H1 (cell line): ENCODE results near the gene PTP4A1.

Experiments used
- BRCA1 ChIP-seq: IDR thresholded peaks from 2 replicates; pipeline ENCODE4 v1.6.1; 2012; ENCODE audit warnings: low read depth, low read length, improper control_type of control experiment
- EGR1 ChIP-seq: IDR thresholded peaks from 2 replicates; pipeline ENCODE4 v1.6.1; 2011; ENCODE audit warnings: low read depth, low read length, borderline replicate concordance
- EP300 ChIP-seq, 2 experiments: IDR thresholded peaks; 1 replicate in 1 of 2; 2 replicates in 1 of 2; pipeline ENCODE4 v1.6.1; 2011 to 2012; ENCODE audit warnings: low read depth in 2 of 2, low read length in 2 of 2, mild to moderate bottlenecking in 2 of 2, borderline replicate concordance in 1 of 2, inconsistent platforms in 1 of 2, moderate library complexity in 1 of 2
- MAFK ChIP-seq: IDR thresholded peaks from 2 replicates; pipeline ENCODE4 v1.6.1; 2012; ENCODE audit warnings: low read depth, mild to moderate bottlenecking, improper control_type of control experiment, low read length
- POLR2A ChIP-seq, 2 experiments: IDR thresholded peaks; 1 replicate in 1 of 2; 2 replicates in 1 of 2; pipeline ENCODE4 v1.6.1; 2011; ENCODE audit warnings: low read depth in 2 of 2, low read length in 2 of 2, mild to moderate bottlenecking in 2 of 2; ENCODE audit errors: control extremely low read depth in 1 of 2
- POLR2AphosphoS5 ChIP-seq: IDR thresholded peaks from 2 replicates; pipeline ENCODE4 v1.6.1; 2011; ENCODE audit warnings: low read depth, low read length
- RNF2 ChIP-seq: fragments of 200-900, 300-1000 bp; sonication (generic); IDR thresholded peaks from 2 replicates; pipeline ENCODE4 v1.7.1; 2016; ENCODE audit warnings: borderline replicate concordance, low read depth, mild to moderate bottlenecking, antibody characterized with exemption, low read length; ENCODE audit not compliant: poor library complexity, severe bottlenecking; ENCODE audit errors: missing control alignments
- TF ChIP-seq, protein P1 (sequence below), 3 experiments: IDR thresholded peaks; 1 replicate in 2 of 3; 2 replicates in 1 of 3; pipeline versions ENCODE4 v1.5.1 to v1.6.1; 2011; ENCODE audit warnings: low read length in 3 of 3, mild to moderate bottlenecking in 3 of 3, inconsistent platforms in 2 of 3, low read depth in 1 of 3, moderate library complexity in 1 of 3; ENCODE audit not compliant: insufficient read depth in 1 of 3; ENCODE audit errors: control extremely low read depth in 1 of 3
- TF ChIP-seq, protein P2 (sequence below): IDR thresholded peaks from 2 replicates; pipeline ENCODE4 v1.6.1; 2011; ENCODE audit warnings: low read depth, mild to moderate bottlenecking, low read length; ENCODE audit not compliant: insufficient read depth

DNA sequence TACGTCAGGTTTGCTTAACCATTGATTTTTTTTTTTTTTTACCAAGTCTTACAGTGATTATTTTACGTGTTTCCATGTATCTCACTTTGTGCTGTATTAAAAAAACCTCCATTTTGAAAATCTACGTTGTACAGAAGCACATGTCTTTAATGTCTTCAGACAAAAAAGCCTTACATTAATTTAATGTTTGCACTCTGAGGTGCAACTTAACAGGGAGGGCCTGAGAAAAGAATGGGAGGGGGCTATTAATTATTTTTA, 8.4 kb downstream of the PTP4A1 start:
- no peak for TF ChIP-seq MAFK
- TF ChIP-seq POLR2A (IDR thresholded peaks at IDR 0.05; ENCODE audit: control extremely low read depth in 1 of 2, low read depth in 2 of 2, low read length in 2 of 2): no peak
- no peak for TF ChIP-seq POLR2AphosphoS5
- no peak for TF ChIP-seq BRCA1
- TF ChIP-seq EGR1: no peak
- TF ChIP-seq EP300 (IDR thresholded peaks at IDR 0.05; ENCODE audit: borderline replicate concordance in 1 of 2, low read depth in 2 of 2, low read length in 2 of 2): no peak
- TF ChIP-seq, protein P1, sequence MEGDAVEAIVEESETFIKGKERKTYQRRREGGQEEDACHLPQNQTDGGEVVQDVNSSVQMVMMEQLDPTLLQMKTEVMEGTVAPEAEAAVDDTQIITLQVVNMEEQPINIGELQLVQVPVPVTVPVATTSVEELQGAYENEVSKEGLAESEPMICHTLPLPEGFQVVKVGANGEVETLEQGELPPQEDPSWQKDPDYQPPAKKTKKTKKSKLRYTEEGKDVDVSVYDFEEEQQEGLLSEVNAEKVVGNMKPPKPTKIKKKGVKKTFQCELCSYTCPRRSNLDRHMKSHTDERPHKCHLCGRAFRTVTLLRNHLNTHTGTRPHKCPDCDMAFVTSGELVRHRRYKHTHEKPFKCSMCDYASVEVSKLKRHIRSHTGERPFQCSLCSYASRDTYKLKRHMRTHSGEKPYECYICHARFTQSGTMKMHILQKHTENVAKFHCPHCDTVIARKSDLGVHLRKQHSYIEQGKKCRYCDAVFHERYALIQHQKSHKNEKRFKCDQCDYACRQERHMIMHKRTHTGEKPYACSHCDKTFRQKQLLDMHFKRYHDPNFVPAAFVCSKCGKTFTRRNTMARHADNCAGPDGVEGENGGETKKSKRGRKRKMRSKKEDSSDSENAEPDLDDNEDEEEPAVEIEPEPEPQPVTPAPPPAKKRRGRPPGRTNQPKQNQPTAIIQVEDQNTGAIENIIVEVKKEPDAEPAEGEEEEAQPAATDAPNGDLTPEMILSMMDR (IDR thresholded peaks at IDR 0.05; ENCODE audit: control extremely low read depth in 1 of 3, insufficient read depth in 1 of 3, low read depth in 1 of 3, low read length in 3 of 3): no peak
- TF ChIP-seq, protein P2, sequence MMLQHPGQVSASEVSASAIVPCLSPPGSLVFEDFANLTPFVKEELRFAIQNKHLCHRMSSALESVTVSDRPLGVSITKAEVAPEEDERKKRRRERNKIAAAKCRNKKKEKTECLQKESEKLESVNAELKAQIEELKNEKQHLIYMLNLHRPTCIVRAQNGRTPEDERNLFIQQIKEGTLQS: no peak
- TF ChIP-seq RNF2: no peak
